ENCODE results near the gene FXYD6.

The FXYD6 gene

DNA sequence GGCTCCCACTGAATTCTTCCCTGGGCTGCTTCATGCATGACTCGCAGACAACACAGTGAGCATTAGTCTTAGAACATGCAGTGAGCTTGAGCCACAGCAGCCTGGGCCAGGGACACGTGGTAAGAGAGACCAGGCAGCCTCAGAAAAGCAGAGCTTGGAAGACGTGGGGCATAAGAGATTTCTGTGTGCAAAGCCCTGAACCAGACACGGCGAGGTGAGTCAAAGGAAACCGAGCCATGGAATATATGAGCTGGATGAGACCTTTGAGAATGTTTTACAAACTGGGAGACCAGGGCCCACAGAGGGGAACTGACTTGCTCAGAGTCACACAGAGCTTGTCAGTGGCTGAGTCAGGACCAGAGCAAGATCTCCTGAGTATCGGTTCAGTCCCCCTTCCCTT, 8.5 kb upstream of the FXYD6 start:
- no peak for DNase-seq

DNA sequence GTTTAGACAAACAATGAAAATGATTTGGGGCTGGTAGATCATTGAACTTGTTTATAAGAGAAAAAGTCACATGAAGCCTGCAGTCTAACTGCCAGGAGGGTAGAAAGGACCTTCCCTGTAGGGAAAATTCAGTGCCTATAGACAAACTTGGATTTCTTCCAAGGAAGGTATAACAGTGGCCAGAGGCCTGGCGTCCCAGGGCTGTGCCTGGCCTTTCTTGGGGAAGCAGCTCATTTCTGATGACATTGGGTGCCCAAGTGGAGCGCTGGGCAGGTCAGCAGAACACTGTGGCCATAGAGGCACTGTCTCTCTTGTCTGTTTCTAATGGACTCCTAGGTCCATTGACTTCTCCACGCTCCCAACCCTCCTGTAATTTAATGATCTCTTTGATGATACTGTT, 6.6 kb upstream of the FXYD6 start:
- no peak for DNase-seq

DNA sequence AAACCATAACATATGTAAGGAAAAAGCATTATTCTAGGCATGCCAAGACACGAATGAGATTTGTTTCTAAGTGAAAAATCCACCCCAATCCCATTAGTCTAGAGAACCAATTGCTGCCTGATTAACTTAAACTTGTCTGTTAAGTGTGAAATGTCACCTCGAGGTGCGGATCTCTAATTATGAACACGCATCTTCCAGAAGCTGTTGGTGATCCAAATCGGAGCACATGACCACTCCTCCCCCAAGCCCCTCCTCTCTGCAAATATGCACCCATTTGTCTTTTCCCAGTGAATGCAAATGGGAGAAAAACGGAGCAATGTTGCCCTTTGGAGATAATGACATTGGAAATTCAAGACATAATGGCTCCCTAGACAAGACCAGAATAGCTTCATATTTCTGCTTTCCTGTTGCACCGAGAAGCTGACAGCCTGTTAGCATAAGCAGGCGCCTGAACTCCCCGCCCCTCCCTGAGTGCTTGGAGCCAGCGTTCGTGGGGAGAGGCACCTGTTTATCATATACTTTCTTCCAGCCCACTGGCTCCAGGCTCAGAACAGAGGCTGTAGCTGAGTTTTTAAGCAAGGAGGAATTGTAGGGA, 6.0 kb upstream of the FXYD6 start:
- no peak for DNase-seq

- no peak for DNase-seq
Measured at GRCh38 chr11:117881217-117881616, 4.8 kb upstream of the FXYD6 start.

DNA sequence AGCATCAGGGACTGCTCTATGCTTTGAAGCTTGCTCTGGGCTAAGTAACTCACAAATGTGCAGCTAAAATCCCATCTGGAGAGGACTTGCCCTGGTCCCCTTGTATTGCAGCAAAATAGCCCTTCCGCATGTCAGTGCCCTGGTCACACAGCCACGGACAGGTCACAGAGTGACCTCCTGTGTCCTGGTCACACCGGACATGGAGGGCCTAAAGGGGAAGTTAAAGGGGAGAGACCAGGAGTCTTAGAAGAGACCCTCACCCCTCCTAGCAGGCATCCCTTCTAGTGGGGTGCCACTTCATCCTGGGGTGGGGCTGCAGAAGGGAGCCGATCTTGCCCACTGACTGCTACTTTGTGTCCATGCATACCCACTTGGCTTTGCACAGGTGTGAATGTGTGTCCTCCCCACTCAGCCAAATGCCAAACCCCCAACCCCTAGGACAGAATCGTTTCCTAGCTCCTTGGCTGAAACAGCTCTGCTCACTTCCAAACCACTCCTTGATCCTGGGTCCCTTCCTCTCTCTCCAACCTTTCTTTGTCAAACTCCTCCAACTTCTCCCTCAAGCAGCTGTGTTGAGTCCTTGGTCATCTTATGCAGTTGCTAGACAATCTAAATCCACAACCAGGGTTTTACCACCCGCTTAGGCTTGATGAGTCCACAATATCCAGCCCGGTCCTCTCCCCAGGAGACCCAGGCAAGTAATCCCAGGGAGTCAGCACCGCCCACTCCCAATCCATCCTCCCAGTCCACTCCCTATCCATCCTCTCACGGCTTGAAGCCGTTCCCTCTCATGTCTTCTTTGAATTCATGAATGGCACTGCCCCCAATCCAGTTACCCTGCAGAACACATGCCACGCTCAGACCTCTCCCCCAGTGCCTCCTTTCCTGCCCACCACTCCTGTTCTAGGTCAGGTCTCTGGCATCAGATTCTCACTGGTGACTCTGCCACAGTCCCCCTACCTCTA, 3.3 kb upstream of the FXYD6 start:
- no peak for DNase-seq

GRCh38 chr11:117878939-117879475, 2.5 kb upstream of the FXYD6 start:
- DNase-seq, result no peak

- DNase-seq, result no peak
Measured at GRCh38 chr11:117878314-117878938, 2.0 kb upstream of the FXYD6 start.

DNA sequence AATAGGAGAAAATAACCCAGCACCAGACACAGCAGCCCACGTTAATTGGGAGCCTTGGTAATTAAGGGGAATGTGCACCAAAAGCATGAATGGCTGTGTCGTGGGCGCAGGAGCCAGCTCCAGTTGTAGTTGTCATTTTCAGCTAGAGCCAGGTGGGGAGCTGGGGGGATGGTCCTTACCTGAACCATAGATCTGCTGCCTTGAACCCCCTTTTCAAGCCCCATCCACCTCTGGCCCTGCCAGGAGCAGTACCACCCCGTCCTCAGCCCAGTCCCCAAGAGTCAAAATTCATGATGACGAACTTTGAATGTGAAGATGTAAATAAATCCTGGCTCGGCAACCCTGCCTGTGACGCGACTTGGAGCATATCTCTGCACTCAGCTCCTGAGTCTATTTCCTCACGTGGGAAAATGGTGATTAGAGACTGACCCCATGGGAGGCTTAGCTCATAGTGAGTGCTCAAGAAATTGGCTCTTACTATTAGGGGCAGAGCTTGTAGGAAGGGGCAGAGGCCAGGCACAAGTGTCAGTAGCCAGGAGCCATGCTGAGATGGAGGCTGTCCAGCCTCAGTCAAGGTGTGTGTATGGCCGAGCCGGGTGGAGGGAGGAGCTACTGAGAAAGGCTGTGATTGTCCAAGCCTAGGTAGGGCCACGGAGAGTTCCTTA, 794 bp upstream of the FXYD6 start:
- DNase-seq, result no peak

DNA sequence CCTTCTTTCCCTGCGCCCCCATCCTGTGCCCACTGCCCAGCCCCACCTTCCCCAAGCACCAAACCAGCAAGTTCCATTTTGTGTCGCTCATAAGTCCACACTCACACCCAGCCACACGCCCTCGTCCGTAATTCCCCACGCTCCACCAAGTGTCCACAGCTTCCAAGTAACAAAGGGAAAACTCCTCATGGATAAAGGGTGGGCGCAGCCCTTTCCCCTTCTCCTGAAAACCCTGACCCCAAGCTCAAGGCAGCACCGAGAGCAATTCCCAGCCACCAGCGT, 458 bp downstream of the FXYD6 start:
- no peak for DNase-seq

- DNase-seq, result peak; percentile 20
Measured at GRCh38 chr11:117875382-117876058, 938 bp downstream of the FXYD6 start.

DNA sequence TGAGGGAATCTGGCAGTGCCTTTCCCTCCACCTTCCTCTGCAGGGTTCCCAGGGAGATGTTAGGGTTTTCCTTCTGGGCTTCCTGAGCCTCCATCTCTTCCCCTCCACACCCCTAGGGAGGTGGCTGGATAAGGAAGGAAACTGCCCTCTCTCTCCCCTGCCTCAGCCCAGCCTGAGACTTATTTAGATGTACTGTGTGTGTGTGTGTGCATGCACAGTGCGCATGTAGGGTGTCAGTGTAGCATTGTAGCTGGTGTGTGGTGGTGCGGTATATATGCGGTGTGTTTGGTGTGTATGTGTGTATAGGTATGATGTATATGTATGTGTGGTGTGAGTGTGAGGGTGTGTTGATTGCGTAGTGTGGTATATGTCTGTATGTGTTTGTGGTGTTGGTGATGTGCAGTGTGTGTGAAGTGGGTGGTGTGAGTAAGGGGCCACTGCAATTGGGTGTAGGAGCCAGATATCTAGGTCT, 1.5 kb downstream of the FXYD6 start:
- no peak for DNase-seq

- DNase-seq, result no peak
Measured at GRCh38 chr11:117874253-117874909, 2.1 kb downstream of the FXYD6 start.

- no peak for DNase-seq
Measured at GRCh38 chr11:117873828-117874125, 2.7 kb downstream of the FXYD6 start.

- DNase-seq, result no peak
Measured at GRCh38 chr11:117872975-117873827, 3.3 kb downstream of the FXYD6 start.

DNA sequence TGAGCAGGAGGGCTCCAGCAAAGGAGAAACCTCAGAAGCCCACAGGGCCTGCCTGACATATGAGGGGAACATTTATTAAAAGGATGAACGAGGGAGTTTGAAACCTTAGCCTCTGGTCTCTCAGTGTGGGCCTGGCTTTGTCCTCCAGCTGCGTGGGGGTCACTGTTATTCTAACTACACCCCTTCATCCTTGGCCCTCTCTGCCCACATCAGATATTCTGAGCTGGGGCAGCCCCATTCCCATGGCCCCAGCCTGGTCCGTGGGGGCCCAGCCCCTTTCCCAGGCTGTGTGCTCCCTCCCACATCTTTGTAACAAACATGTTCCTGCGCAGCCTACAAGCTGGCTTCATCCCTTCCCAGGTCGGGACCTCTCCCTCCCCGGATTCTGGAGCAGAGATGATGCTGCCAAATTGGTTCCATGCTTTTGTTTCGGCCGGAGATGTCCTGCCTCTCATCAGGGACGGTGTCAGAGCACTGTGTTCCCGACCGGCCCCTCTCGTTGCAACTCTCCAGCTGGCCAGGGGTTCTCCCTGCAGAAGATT, 4.0 kb downstream of the FXYD6 start:
- no peak for DNase-seq

DNA sequence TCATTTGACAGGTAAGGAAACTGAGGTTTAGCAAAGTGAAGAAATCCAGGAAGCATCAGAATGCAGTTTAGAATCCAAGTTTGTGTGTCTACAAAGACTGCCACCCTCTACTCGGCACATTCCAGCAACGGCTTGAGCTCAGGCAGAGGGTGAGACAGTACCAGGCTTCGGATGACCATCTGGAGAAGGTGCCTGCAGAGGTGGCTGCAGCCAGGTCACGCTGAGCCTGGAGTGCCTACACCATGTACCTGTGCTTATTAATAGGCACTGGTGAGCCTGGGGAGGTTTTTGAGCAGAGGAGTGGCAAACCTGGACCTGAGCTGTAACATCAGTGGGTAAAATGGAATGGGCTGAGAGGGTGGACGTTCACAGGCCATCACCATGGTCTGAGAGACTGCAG, 4.7 kb downstream of the FXYD6 start:
- DNase-seq, result no peak

- no peak for DNase-seq
Measured at GRCh38 chr11:117871160-117871559, 5.3 kb downstream of the FXYD6 start.

GRCh38 chr11:117870103-117870952, 6.1 kb downstream of the FXYD6 start:
- DNase-seq, result no peak

DNA sequence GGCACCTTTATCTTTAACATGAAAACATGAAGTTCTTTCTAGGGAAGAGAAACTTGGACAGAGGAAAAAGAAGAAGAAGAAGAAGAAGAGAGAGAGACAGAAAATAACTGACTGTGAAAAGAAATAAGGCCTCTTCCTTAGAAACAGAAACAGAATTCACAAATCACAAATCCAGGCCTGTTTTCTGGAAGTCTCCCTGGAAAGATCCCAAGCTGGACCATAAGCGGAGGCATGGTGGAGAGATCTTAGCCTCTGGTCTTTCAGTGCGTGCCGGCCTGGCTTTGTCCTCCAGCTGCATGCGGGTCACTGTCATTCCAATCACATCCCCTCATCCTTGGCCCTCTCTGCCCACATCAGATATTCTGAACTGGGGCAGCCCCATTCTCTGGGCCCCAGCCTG, 6.9 kb downstream of the FXYD6 start:
- no peak for DNase-seq
